K562 (cell line): ENCODE data around the gene ZMPSTE24. TPM values are rescaled to one million over a fixed set of nuclear protein-coding genes. Genes with fewer than 3 reads are reported as not detected.

Experiments used
- CHCHD3 ChIP-seq: fragments of 250-450 bp; sonication (Bioruptor Pico); IDR thresholded peaks from 2 replicates; pipeline ENCODE4 v2.1.2; 2022; ENCODE audit warnings: mild to moderate bottlenecking
- EHMT2 ChIP-seq: fragments of 450-650 bp; IDR thresholded peaks from 2 replicates; pipeline ENCODE4 v1.6.1; 2018; ENCODE audit warnings: antibody characterized with exemption
- ESRRA ChIP-seq: fragments of 450-650 bp; IDR thresholded peaks from 2 replicates; pipeline ENCODE4 v1.6.1; 2014; ENCODE audit warnings: low read depth, mild to moderate bottlenecking, moderate library complexity, borderline replicate concordance
- ETV1 ChIP-seq: fragments of 450-650 bp; conservative IDR thresholded peaks from 2 replicates; pipeline ENCODE4 v1.6.1; 2016; ENCODE audit warnings: missing genetic modification characterization, control low read depth, low read depth, missing compliant biosample characterization
- HDAC1 ChIP-seq, 2 experiments: fragments of 450-650 bp; IDR thresholded peaks; 2 replicates each; pipeline ENCODE4 v1.6.1; 2016 to 2017; ENCODE audit warnings: inconsistent platforms in 1 of 2, mild to moderate bottlenecking in 1 of 2, moderate library complexity in 1 of 2
- HNRNPK ChIP-seq: fragments of 200-400 bp; formaldehyde crosslinking; IDR thresholded peaks from one replicate; pipeline ENCODE4 v1.6.1; 2018; ENCODE audit warnings: mild to moderate bottlenecking, low read depth, low read length; ENCODE audit not compliant: poor library complexity, severe bottlenecking
- HSF4 ChIP-seq: fragments of 250-450 bp; sonication (Bioruptor Pico); IDR thresholded peaks from 2 replicates; pipeline ENCODE4 v2.1.2; 2022; ENCODE audit warnings: mild to moderate bottlenecking, moderate library complexity, borderline replicate concordance
- MAFK ChIP-seq: IDR thresholded peaks from 2 replicates; pipeline ENCODE4 v1.6.1; 2011; ENCODE audit warnings: low read length, improper control_type of control experiment
- MYC ChIP-seq, 2 experiments: fragments of 250-450 bp in 1 of 2; sonication (Bioruptor Pico) in 1 of 2; IDR thresholded peaks; 2 replicates each; pipeline versions ENCODE4 v1.5.1 to v1.6.1; 2012 to 2021; ENCODE audit warnings: low read depth in 2 of 2, borderline replicate concordance in 1 of 2, improper control_type of control experiment in 1 of 2, low read length in 1 of 2, mild to moderate bottlenecking in 1 of 2, moderate library complexity in 1 of 2
- SNRNP70 ChIP-seq: fragments of 200-400 bp; formaldehyde crosslinking; optimal IDR thresholded peaks from 2 replicates; pipeline ENCODE3; 2017; ENCODE audit warnings: low read depth, low read length
- ZKSCAN1 ChIP-seq: fragments of 150-350 bp; IDR thresholded peaks from 2 replicates; pipeline ENCODE4 v1.6.1; 2016; ENCODE audit warnings: low read depth, low read length
- ZNF23 ChIP-seq: fragments of 250-450 bp; sonication (Bioruptor Pico); IDR thresholded peaks from 2 replicates; pipeline ENCODE4 v1.4.0; 2020; ENCODE audit warnings: mild to moderate bottlenecking
- ZNF274 ChIP-seq: IDR thresholded peaks from 2 replicates; pipeline ENCODE4 v1.6.1; 2011; ENCODE audit warnings: low read depth, mild to moderate bottlenecking, low read length, moderate library complexity, borderline replicate concordance
- polyA plus RNA-seq, 8 experiments: library from polyadenylated mRNA; depleted of rRNA in 4 of 8; stranded (reverse) in 5 of 8; unstranded in 3 of 8; fragments of >200 nt; fragmentation: Nextera tagmentation in 2 of 8; fragmentation: Illumina TruSeq in 1 of 8; extraction: Ambion mirVana in 2 of 8; extraction: Trizol in 1 of 8; gene quantifications; 2 replicates each; pipeline versions ENCODE4 v1.2.1 to v1.2.3, GENCODE V29; 2011 to 2014; ENCODE audit warnings: inconsistent platforms in 1 of 8, missing spikeins in 1 of 8
- total RNA-seq, 7 experiments: library from RNA; depleted of rRNA in 6 of 7; stranded (reverse); fragments of >200 nt in 6 of 7; fragmentation: Illumina TruSeq in 2 of 7; extraction: Trizol in 2 of 7; gene quantifications; 2 replicates each; pipeline versions ENCODE4 v1.2.1 to v1.2.3, GENCODE V29; 2011 to 2021; ENCODE audit warnings: low replicate concordance in 1 of 7
- TF ChIP-seq, protein P1 (sequence below): fragments of 450-650 bp; IDR thresholded peaks from 2 replicates; pipeline ENCODE4 v1.6.1; 2016; ENCODE audit warnings: low read depth
- TF ChIP-seq, protein P2 (sequence below): fragments of 450-650 bp; IDR thresholded peaks from 2 replicates; pipeline ENCODE4 v1.6.1; 2014; ENCODE audit warnings: low read depth, mild to moderate bottlenecking, moderate library complexity, borderline replicate concordance
- TF ChIP-seq, protein P3 (sequence below): sonication (generic); formaldehyde crosslinking; IDR thresholded peaks from 2 replicates; pipeline ENCODE4 v1.8.1; 2023; ENCODE audit warnings: mild to moderate bottlenecking, missing genetic modification reagents, moderate library complexity

The ZMPSTE24 gene
- total and polyA plus RNA-seq, 9 of the 15 experiments (the other 6 are each of a cell fraction or from before 2014, with no cell fraction given): 30.7 to 75.9 (median 64.3) TPM

DNA sequence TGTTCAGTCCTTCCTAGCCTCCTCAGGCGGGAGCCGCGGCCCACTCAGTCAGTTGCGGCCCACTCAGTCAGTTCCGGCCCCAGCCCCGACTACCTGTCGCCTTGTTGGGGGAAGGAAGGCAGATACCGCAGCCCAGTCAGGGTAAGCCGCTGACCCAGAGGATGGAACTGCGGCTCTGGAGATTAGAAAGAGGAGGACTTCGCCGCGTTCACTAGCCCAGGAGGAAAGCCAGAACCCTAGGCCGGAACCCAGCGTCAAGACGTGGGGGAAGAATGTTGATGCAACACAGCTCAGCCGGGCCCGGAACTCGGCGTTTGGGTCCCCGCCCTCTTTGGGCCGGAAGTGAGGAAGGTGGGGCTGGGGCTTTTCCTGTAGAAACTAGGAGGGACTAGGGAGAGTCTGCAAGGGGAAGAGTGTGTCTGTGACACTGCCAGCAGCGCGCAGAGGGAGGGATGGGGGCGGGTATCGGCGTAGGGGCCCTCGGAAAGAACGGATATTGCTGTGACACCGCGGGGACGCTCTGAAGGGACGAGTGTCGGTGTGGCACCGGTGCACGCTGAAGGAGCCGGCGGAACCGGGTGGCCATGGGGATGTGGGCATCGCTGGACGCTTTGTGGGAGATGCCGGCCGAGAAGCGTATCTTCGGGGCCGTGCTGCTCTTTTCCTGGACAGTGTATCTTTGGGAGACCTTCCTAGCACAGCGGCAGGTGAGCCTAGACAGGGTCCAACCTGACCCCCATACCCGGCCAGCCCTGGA is at the start of gene ZMPSTE24 (continued):
- TF ChIP-seq, protein P1, sequence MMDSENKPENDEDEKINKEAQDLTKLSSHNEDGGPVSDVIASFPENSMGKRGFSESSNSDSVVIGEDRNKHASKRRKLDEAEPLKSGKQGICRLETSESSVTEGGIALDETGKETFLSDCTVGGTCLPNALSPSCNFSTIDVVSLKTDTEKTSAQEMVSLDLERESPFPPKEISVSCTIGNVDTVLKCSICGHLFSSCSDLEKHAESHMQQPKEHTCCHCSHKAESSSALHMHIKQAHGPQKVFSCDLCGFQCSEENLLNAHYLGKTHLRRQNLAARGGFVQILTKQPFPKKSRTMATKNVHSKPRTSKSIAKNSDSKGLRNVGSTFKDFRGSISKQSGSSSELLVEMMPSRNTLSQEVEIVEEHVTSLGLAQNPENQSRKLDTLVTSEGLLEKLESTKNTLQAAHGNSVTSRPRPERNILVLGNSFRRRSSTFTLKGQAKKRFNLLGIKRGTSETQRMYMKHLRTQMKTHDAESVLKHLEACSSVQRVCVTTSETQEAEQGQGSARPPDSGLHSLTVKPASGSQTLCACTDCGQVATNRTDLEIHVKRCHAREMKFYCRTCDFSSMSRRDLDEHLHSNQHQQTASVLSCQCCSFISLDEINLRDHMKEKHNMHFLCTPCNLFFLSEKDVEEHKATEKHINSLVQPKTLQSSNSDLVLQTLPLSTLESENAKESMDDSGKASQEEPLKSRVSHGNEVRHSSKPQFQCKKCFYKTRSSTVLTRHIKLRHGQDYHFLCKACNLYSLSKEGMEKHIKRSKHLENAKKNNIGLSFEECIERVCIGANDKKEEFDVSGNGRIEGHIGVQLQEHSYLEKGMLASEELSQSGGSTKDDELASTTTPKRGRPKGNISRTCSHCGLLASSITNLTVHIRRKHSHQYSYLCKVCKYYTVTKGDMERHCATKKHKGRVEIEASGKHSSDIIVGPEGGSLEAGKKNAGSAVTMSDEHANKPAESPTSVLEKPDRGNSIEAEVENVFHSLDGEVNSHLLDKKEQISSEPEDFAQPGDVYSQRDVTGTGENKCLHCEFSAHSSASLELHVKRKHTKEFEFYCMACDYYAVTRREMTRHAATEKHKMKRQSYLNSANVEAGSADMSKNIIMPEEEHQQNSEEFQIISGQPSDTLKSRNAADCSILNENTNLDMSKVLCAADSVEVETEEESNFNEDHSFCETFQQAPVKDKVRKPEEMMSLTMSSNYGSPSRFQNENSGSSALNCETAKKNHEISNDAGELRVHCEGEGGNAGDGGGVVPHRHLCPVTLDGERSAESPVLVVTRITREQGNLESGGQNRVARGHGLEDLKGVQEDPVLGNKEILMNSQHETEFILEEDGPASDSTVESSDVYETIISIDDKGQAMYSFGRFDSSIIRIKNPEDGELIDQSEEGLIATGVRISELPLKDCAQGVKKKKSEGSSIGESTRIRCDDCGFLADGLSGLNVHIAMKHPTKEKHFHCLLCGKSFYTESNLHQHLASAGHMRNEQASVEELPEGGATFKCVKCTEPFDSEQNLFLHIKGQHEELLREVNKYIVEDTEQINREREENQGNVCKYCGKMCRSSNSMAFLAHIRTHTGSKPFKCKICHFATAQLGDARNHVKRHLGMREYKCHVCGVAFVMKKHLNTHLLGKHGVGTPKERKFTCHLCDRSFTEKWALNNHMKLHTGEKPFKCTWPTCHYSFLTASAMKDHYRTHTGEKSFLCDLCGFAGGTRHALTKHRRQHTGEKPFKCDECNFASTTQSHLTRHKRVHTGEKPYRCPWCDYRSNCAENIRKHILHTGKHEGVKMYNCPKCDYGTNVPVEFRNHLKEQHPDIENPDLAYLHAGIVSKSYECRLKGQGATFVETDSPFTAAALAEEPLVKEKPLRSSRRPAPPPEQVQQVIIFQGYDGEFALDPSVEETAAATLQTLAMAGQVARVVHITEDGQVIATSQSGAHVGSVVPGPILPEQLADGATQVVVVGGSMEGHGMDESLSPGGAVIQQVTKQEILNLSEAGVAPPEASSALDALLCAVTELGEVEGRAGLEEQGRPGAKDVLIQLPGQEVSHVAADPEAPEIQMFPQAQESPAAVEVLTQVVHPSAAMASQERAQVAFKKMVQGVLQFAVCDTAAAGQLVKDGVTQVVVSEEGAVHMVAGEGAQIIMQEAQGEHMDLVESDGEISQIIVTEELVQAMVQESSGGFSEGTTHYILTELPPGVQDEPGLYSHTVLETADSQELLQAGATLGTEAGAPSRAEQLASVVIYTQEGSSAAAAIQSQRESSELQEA: no peak
- TF ChIP-seq HNRNPK: no peak
- no peak for TF ChIP-seq ZNF274
- TF ChIP-seq ETV1 (tag): peak; percentile 98
- no peak for TF ChIP-seq SNRNP70
- TF ChIP-seq MAFK: peak; percentile 53; the same call in 1 of the 2 replicates
- peak; percentile 85 for TF ChIP-seq ZKSCAN1
- TF ChIP-seq EHMT2: peak; percentile 82
- 0 out of 2 replicates have a peak, but pooled peaks have one; percentile 30 for TF ChIP-seq ZNF23 (CRISPR knock-in tag)
- TF ChIP-seq HDAC1 (IDR thresholded peaks at IDR 0.05): peak; percentile 95 to 100
- 0 out of 2 replicates have a peak, but pooled peaks have one; percentile 37 for TF ChIP-seq CHCHD3 (CRISPR knock-in tag)
- TF ChIP-seq HSF4: no peak
- peak; percentile 96 for TF ChIP-seq MYC (IDR thresholded peaks at IDR 0.05; ENCODE audit: low read depth, low read length)
- peak; percentile 88; the same call in 1 of the 2 replicates for TF ChIP-seq MYC (CRISPR knock-in tag; IDR thresholded peaks at IDR 0.05; ENCODE audit: borderline replicate concordance, low read depth)
- TF ChIP-seq, protein P2, sequence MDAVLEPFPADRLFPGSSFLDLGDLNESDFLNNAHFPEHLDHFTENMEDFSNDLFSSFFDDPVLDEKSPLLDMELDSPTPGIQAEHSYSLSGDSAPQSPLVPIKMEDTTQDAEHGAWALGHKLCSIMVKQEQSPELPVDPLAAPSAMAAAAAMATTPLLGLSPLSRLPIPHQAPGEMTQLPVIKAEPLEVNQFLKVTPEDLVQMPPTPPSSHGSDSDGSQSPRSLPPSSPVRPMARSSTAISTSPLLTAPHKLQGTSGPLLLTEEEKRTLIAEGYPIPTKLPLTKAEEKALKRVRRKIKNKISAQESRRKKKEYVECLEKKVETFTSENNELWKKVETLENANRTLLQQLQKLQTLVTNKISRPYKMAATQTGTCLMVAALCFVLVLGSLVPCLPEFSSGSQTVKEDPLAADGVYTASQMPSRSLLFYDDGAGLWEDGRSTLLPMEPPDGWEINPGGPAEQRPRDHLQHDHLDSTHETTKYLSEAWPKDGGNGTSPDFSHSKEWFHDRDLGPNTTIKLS: peak; percentile 95
- peak; percentile 82; the same call in 1 of the 2 replicates for TF ChIP-seq ESRRA
- TF ChIP-seq, protein P3, sequence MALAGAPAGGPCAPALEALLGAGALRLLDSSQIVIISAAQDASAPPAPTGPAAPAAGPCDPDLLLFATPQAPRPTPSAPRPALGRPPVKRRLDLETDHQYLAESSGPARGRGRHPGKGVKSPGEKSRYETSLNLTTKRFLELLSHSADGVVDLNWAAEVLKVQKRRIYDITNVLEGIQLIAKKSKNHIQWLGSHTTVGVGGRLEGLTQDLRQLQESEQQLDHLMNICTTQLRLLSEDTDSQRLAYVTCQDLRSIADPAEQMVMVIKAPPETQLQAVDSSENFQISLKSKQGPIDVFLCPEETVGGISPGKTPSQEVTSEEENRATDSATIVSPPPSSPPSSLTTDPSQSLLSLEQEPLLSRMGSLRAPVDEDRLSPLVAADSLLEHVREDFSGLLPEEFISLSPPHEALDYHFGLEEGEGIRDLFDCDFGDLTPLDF (CRISPR knock-in tag): no peak; the same call in 1 of the 2 replicates
